Fibroblast of skin of right biceps (primary cell): ENCODE results near the gene CDKN2A.
A peak's percentile ranks its signal among the peaks of the same experiment; 100 is the strongest.
"Not testable (repeated sequence)": the region's sequence is repeated elsewhere in the genome, so short reads cannot be mapped to it uniquely, and the experiment has no call there.

Source experiments
- DNase-seq: peaks from one replicate; pipeline ENCODE4 v3.0.0-alpha.2; 2013

Gene CDKN2A

GRCh38 chr9:21976334-21976875 lies 17.8 kb downstream of the CDKN2A start:
- no peak for DNase-seq

GRCh38 chr9:21974722-21975409 lies 19.3 kb downstream of the CDKN2A start:
- no peak for DNase-seq

- DNase-seq = no peak
Measured at GRCh38 chr9:21974343-21974721, 19.9 kb downstream of the CDKN2A start.

GRCh38 chr9:21972361-21972760 lies 21.8 kb downstream of the CDKN2A start:
- DNase-seq = no peak

- DNase-seq = no peak
Measured at GRCh38 chr9:21970800-21971640, 23.2 kb downstream of the CDKN2A start.

GRCh38 chr9:21969951-21970799 lies 24.0 kb downstream of the CDKN2A start:
- DNase-seq = no peak

- DNase-seq = no peak
Measured at GRCh38 chr9:21969011-21969940, 24.9 kb downstream of the CDKN2A start.

- DNase-seq = peak; percentile 16
Measured at GRCh38 chr9:21968331-21969010, 25.7 kb downstream of the CDKN2A start.

- DNase-seq = peak; percentile 26
Measured at GRCh38 chr9:21967702-21968101, 26.5 kb downstream of the CDKN2A start.

GRCh38 chr9:21967169-21967568 lies 27.0 kb downstream of the CDKN2A start:
- no peak for DNase-seq

- no peak for DNase-seq
Measured at GRCh38 chr9:21966140-21966851, 27.9 kb downstream of the CDKN2A start.

GRCh38 chr9:21965401-21965951 lies 28.7 kb downstream of the CDKN2A start:
- DNase-seq = peak; percentile 77

- peak; percentile 18 for DNase-seq
Measured at GRCh38 chr9:21964925-21965385, 29.2 kb downstream of the CDKN2A start.

GRCh38 chr9:21961569-21961968 lies 32.6 kb downstream of the CDKN2A start:
- DNase-seq = no peak

- not testable (repeated sequence) for DNase-seq
Measured at GRCh38 chr9:21959268-21959667, 34.9 kb downstream of the CDKN2A start.

GRCh38 chr9:21958833-21959232 lies 35.4 kb downstream of the CDKN2A start:
- DNase-seq = no peak

- no peak for DNase-seq
Measured at GRCh38 chr9:21945606-21946005, 48.6 kb downstream of the CDKN2A start.

- DNase-seq = no peak
Measured at GRCh38 chr9:21943464-21943863, 50.7 kb downstream of the CDKN2A start.

- DNase-seq = no peak
Measured at GRCh38 chr9:21941337-21941995, 52.7 kb downstream of the CDKN2A start.

GRCh38 chr9:21936161-21936560 lies 58.0 kb downstream of the CDKN2A start:
- no peak for DNase-seq
